ENCODE data around the gene AFDN. TPM values are rescaled to one million over a fixed set of nuclear protein-coding genes. Genes with fewer than 3 reads are reported as not detected.

AFDN gene
- polyA plus RNA-seq, 1 of the 3 experiments (the other 2 are of a cell fraction), result 25.1 TPM

DNA sequence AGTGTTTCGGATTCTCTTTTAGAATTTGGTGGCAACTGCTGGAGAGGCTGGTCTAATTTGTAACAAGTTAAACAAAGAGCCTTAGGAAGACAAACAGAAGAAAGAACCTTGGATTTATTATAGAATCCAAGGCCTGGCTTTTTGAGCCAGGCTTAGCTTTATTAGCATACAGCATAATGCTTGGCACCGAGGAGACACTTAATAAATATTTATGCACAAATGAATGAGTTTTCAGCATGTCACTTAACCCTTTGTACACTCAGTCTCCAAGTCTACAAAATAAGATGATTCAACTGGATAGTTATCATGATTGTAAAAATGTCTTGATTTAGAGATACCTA is 38.2 kb upstream of the AFDN start:
- no peaks in the 10 kb centered on the region for H3K36me3 ChIP-seq (replicated peaks in 1 of 2; ENCODE audit: control insufficient read depth in 1 of 2, insufficient read depth in 2 of 2, low read length in 1 of 2)
- H3K4me2 ChIP-seq, result no peak overlapping the region
- 58% methylated on average over 2 of the region's 2 CpGs for WGBS (ENCODE audit: low lambda C conversion rate)
- H3K4me1 ChIP-seq (ENCODE audit: control insufficient read depth in 1 of 2, insufficient read depth in 2 of 2, low read depth in 1 of 2, low read length in 1 of 2), result no peaks in the 10 kb centered on the region; a peak in 1 of 4 replicates
- no peak overlapping the region for H3K9ac ChIP-seq
- H3K4me3 ChIP-seq (ENCODE audit: low read depth in 2 of 2, low read length in 1 of 2), result no peak overlapping the region
- no peak for DNase-seq
- H2AFZ ChIP-seq (ENCODE audit: low read depth), result no peak overlapping the region
- no peak for TF ChIP-seq SMC3 (IDR thresholded peaks at IDR 0.05; ENCODE audit: low read depth, low read length)
- TF ChIP-seq PBX3 (IDR thresholded peaks at IDR 0.05), result no peak
- TF ChIP-seq, protein P1, sequence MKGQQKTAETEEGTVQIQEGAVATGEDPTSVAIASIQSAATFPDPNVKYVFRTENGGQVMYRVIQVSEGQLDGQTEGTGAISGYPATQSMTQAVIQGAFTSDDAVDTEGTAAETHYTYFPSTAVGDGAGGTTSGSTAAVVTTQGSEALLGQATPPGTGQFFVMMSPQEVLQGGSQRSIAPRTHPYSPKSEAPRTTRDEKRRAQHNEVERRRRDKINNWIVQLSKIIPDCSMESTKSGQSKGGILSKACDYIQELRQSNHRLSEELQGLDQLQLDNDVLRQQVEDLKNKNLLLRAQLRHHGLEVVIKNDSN (IDR thresholded peaks at IDR 0.05; ENCODE audit: borderline replicate concordance, low read depth), result no peak
- TF ChIP-seq, protein P2, sequence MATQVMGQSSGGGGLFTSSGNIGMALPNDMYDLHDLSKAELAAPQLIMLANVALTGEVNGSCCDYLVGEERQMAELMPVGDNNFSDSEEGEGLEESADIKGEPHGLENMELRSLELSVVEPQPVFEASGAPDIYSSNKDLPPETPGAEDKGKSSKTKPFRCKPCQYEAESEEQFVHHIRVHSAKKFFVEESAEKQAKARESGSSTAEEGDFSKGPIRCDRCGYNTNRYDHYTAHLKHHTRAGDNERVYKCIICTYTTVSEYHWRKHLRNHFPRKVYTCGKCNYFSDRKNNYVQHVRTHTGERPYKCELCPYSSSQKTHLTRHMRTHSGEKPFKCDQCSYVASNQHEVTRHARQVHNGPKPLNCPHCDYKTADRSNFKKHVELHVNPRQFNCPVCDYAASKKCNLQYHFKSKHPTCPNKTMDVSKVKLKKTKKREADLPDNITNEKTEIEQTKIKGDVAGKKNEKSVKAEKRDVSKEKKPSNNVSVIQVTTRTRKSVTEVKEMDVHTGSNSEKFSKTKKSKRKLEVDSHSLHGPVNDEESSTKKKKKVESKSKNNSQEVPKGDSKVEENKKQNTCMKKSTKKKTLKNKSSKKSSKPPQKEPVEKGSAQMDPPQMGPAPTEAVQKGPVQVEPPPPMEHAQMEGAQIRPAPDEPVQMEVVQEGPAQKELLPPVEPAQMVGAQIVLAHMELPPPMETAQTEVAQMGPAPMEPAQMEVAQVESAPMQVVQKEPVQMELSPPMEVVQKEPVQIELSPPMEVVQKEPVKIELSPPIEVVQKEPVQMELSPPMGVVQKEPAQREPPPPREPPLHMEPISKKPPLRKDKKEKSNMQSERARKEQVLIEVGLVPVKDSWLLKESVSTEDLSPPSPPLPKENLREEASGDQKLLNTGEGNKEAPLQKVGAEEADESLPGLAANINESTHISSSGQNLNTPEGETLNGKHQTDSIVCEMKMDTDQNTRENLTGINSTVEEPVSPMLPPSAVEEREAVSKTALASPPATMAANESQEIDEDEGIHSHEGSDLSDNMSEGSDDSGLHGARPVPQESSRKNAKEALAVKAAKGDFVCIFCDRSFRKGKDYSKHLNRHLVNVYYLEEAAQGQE (IDR thresholded peaks at IDR 0.05; ENCODE audit: low read depth, low read length), result no peak
- TF ChIP-seq MAX (IDR thresholded peaks at IDR 0.05; ENCODE audit: low read depth), result no peak
- no peak for TF ChIP-seq ZBTB33 (IDR thresholded peaks at IDR 0.05; ENCODE audit: borderline replicate concordance, low read depth)
- TF ChIP-seq MXI1 (IDR thresholded peaks at IDR 0.05; ENCODE audit: low read depth, low read length), result no peak
- no peak for TF ChIP-seq NFIC (IDR thresholded peaks at IDR 0.05; ENCODE audit: borderline replicate concordance)
- no peak for TF ChIP-seq FOSL2 (IDR thresholded peaks at IDR 0.05; ENCODE audit: borderline replicate concordance, low read depth)
- TF ChIP-seq RAD21 (IDR thresholded peaks at IDR 0.05; ENCODE audit: low read length), result no peak
- TF ChIP-seq NRF1 (IDR thresholded peaks at IDR 0.05; ENCODE audit: low read depth, low read length), result no peak
- no peak for TF ChIP-seq MEF2A (IDR thresholded peaks at IDR 0.05; ENCODE audit: borderline replicate concordance, low read depth)
- ChIA-PET POLR2A (interaction anchor here (0.7 kb wide), 1 partner anchor 9 kb away, joined by 3 read pairs; no protein-coding TSS in a partner anchor), CTCF (interaction anchor here (1.4 kb wide), 2 partner anchors 11 to 29 kb away, joined by 3 to 5 read pairs; no protein-coding TSS in a partner anchor)
- no peaks in the 10 kb centered on the region for H3K9me2 ChIP-seq
- H3K9me3 ChIP-seq, result no peaks in the 10 kb centered on the region
- no peaks in the 10 kb centered on the region for H3F3A ChIP-seq (replicated peaks; ENCODE audit: insufficient read depth)
- H3K79me2 ChIP-seq (ENCODE audit: insufficient read depth), result no peaks in the 10 kb centered on the region
- no peaks in the 10 kb centered on the region for H4K20me1 ChIP-seq (ENCODE audit: insufficient read depth)
- no peaks in the 10 kb centered on the region for H3K27me3 ChIP-seq (ENCODE audit: insufficient read depth)
- no peak overlapping the region for H3K27ac ChIP-seq (ENCODE audit: low read depth in 2 of 2, low read length in 1 of 2)
